Astrocyte of the cerebellum (primary cell): ENCODE measurements around the gene CPXM2.

Experiments
- DNase-seq: peaks from one replicate; pipeline ENCODE4 v3.0.0-alpha.2; 2011; ENCODE audit warnings: low read depth
- H3K4me3 ChIP-seq: 2 replicates; pipeline ENCODE4 v1.5.1; 2011; ENCODE audit warnings: mild to moderate bottlenecking, low read depth, low read length, moderate library complexity
- CTCF ChIP-seq: IDR thresholded peaks from 2 replicates; pipeline ENCODE4 v1.5.1; 2012; ENCODE audit warnings: low read length, low read depth, moderate library complexity, mild to moderate bottlenecking; ENCODE audit errors: missing control alignments
- in situ Hi-C: cut with HindIII; loops from 2 replicates; pipeline ENCODE4 v1.10.0; 2017; ENCODE audit warnings: low sequenced_read_pairs

CPXM2 gene

GRCh38 chr10:123724747-123725146, 166.9 kb downstream of the CPXM2 start:
- in situ Hi-C loops: no loop called here
- no peak for DNase-seq
- H3K4me3 ChIP-seq: no peak overlapping the region
- TF ChIP-seq CTCF: no peak

- DNase-seq: no peak
- in situ Hi-C loops: no loop called here
- no peak overlapping the region for H3K4me3 ChIP-seq
- TF ChIP-seq CTCF: no peak
These were observed 169.3 kb downstream of the CPXM2 start for GRCh38 chr10:123722351-123722750.

- in situ Hi-C loops: no loop called here
- H3K4me3 ChIP-seq: no peak overlapping the region
- TF ChIP-seq CTCF: no peak
- DNase-seq: no peak
These were observed 170.1 kb downstream of the CPXM2 start for GRCh38 chr10:123721441-123722049.

GRCh38 chr10:123720536-123720935, 171.1 kb downstream of the CPXM2 start:
- in situ Hi-C loops: no loop called here
- DNase-seq: no peak
- no peak overlapping the region for H3K4me3 ChIP-seq
- TF ChIP-seq CTCF: no peak

- TF ChIP-seq CTCF: no peak
- in situ Hi-C loops: no loop called here
- no peak for DNase-seq
- H3K4me3 ChIP-seq: no peak overlapping the region
These were observed 173.0 kb downstream of the CPXM2 start for GRCh38 chr10:123718544-123719060.

GRCh38 chr10:123717336-123717735, 174.3 kb downstream of the CPXM2 start:
- TF ChIP-seq CTCF: no peak
- in situ Hi-C loops: no loop called here
- no peak for DNase-seq
- no peak overlapping the region for H3K4me3 ChIP-seq
